Transverse colon (tissue), 4 donors: ENCODE measurements around the gene TNFSF11. TPM values are rescaled to one million over a fixed set of nuclear protein-coding genes. Genes with fewer than 3 reads are reported as not detected.

Experiments
- DNase-seq: peaks from one replicate; pipeline ENCODE4 v3.0.0-alpha.2; 2019
- H3K27ac ChIP-seq, 4 donors: fragments of 200-600 bp; sonication (generic); 2 replicates each; pipeline ENCODE4 v1.5.1; 2016 to 2018; ENCODE audit warnings: inconsistent platforms in 4 of 4
- H3K27me3 ChIP-seq: fragments of 200-600 bp; sonication (generic); 2 replicates; pipeline ENCODE4 v1.5.1; 2017; ENCODE audit warnings: inconsistent platforms
- H3K36me3 ChIP-seq, 4 donors: fragments of 200-600 bp; sonication (generic); 2 replicates each; pipeline ENCODE4 v1.5.1; 2017 to 2019; ENCODE audit warnings: inconsistent platforms in 4 of 4
- H3K4me1 ChIP-seq, 4 donors: fragments of 200-600 bp; sonication (generic); 2 replicates each; pipeline ENCODE4 v1.5.1; 2017 to 2020; ENCODE audit warnings: inconsistent platforms in 4 of 4
- H3K4me3 ChIP-seq, 4 donors: fragments of 200-600 bp; sonication (generic); 1 replicate in 1 of 4; 2 replicates in 3 of 4; pipeline versions ENCODE4 v1.5.1 to v1.6.1; 2017 to 2019; ENCODE audit warnings: inconsistent platforms in 4 of 4
- H3K9me3 ChIP-seq, 2 donors: fragments of 200-600 bp; sonication (generic); 2 replicates each; pipeline ENCODE4 v1.5.1; 2017 to 2019; ENCODE audit warnings: inconsistent platforms in 2 of 2
- EP300 ChIP-seq: sonication (generic); formaldehyde crosslinking; IDR thresholded peaks from one replicate; pipeline ENCODE4 v1.6.1; 2017; ENCODE audit warnings: antibody characterized with exemption, low read depth
- POLR2A ChIP-seq: fragments of 450-650 bp; IDR thresholded peaks from one replicate; pipeline ENCODE4 v1.6.1; 2016; ENCODE audit warnings: antibody characterized with exemption, mild to moderate bottlenecking, moderate library complexity
- POLR2AphosphoS5 ChIP-seq, 3 donors: sonication (generic); formaldehyde crosslinking; IDR thresholded peaks; one replicate each; pipeline ENCODE4 v1.6.1; 2016; ENCODE audit warnings: antibody characterized with exemption in 3 of 3
- whole genome bisulfite sequencing, 2 donors: methylation state at CpG; one replicate each; pipeline ENCODE4 v1.1.5; 2018; ENCODE audit warnings: low coverage in 1 of 2; 5-methylcytosine and 5-hydroxymethylcytosine counted together
- in situ Hi-C, 4 donors: fragments of 200-750 bp; cut with MboI; loops; one replicate each; pipeline versions ENCODE4 v1.15.0 to v1.15.1; 2017; ENCODE audit warnings: low sequenced_read_pairs in 3 of 4, low pct_ligation_motif_present in 1 of 4, low pct_unique_long_range_greater_than_20kb in 1 of 4
- intact Hi-C: fragments of 100-400 bp; cut with DNase I; formaldehyde crosslinking; loops from one replicate; pipeline ENCODE4 v1.15.1; 2023; ENCODE audit warnings: low total_unique reads
- total RNA-seq, 4 donors: library from RNA; depleted of rRNA; stranded (reverse); fragments of >200 nt; gene quantifications; one replicate each; pipeline ENCODE4 v1.1.0, GENCODE V29; 2016
- TF ChIP-seq, protein P1 (sequence below), 5 experiments: fragments of 200-600 bp in 3 of 5; fragments of 450-650 bp in 2 of 5; sonication (generic) in 3 of 5; IDR thresholded peaks; 1 replicate in 2 of 5; 2 replicates in 3 of 5; pipeline ENCODE4 v1.5.1; 2016 to 2017; ENCODE audit warnings: antibody characterized with exemption in 5 of 5, inconsistent platforms in 3 of 5, mild to moderate bottlenecking in 2 of 5, moderate library complexity in 1 of 5

TNFSF11 gene
- total RNA-seq, 4 donors from 2014 or later, result 0.79 TPM; not detected in 3

DNA sequence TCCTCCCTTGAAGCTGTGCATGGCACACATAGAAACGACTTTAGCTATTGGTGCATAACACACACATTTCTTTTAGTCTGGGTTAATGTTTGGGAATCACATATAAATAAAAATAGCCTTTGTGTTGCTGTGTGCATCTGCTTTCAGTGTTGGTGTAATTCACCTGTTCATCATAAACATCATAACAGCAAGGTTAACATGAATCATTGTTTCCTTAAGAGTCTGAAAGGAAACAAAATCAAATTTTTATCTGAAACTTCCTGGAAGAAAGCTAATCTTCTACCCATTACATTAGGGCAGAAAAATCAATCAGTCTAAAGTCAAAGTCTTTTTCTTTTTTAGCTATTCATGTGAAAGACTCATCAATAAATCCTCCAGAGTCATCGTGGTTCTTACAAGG lies 35.0 kb upstream of the TNFSF11 start:
- Histone ChIP-seq H3K4me3 (no peak overlapping the region), H3K27me3 (no peaks in the 10 kb centered on the region), H3K27ac (no peak overlapping the region), H3K9me3 (no peaks in the 10 kb centered on the region), H3K4me1 (no peaks in the 10 kb centered on the region), H3K36me3 (no peaks in the 10 kb centered on the region)
- no peak for DNase-seq
- intact Hi-C loops (no loop called here), in situ Hi-C loops (no loop called here)
- no peak for TF ChIP-seq EP300
- no peak for TF ChIP-seq POLR2AphosphoS5 (IDR thresholded peaks at IDR 0.05)
- TF ChIP-seq, protein P1, sequence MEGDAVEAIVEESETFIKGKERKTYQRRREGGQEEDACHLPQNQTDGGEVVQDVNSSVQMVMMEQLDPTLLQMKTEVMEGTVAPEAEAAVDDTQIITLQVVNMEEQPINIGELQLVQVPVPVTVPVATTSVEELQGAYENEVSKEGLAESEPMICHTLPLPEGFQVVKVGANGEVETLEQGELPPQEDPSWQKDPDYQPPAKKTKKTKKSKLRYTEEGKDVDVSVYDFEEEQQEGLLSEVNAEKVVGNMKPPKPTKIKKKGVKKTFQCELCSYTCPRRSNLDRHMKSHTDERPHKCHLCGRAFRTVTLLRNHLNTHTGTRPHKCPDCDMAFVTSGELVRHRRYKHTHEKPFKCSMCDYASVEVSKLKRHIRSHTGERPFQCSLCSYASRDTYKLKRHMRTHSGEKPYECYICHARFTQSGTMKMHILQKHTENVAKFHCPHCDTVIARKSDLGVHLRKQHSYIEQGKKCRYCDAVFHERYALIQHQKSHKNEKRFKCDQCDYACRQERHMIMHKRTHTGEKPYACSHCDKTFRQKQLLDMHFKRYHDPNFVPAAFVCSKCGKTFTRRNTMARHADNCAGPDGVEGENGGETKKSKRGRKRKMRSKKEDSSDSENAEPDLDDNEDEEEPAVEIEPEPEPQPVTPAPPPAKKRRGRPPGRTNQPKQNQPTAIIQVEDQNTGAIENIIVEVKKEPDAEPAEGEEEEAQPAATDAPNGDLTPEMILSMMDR (IDR thresholded peaks at IDR 0.05), result no peak
- no peak for TF ChIP-seq POLR2A
- 59 to 60% methylated on average over 2 of the region's 2 CpGs for WGBS, 2 donors

DNA sequence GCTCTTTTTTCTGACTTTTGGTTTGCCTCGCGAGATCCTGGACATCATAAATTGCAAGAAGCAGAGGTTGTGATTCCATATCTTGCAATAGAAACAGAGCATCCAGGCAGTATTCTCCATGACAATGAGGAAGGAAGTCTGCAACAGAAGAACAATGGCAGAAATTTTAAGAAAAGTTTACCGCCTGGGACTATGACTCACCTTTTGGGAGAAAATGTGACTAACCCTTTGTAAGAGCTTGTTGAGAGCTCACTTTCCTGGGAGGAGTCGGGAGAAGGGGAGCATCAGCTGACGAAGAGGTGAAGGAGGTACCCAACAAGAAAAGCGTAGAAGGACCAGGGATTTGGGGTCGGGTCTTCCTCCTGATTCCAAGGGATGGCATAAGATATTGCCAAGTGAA lies 34.3 kb upstream of the TNFSF11 start:
- Histone ChIP-seq H3K9me3 (no peaks in the 10 kb centered on the region), H3K27me3 (no peaks in the 10 kb centered on the region), H3K4me1 (no peaks in the 10 kb centered on the region), H3K4me3 (no peak overlapping the region), H3K27ac (no peak overlapping the region), H3K36me3 (no peaks in the 10 kb centered on the region)
- DNase-seq, result no peak
- WGBS, 2 donors, result 82 to 88% methylated on average over 4 to 7 of the region's 7 CpGs
- TF ChIP-seq EP300, result no peak
- TF ChIP-seq, protein P1 (IDR thresholded peaks at IDR 0.05), result no peak
- no peak for TF ChIP-seq POLR2AphosphoS5 (IDR thresholded peaks at IDR 0.05)
- TF ChIP-seq POLR2A, result no peak
- in situ Hi-C loops (no loop called here), intact Hi-C loops (no loop called here)

DNA sequence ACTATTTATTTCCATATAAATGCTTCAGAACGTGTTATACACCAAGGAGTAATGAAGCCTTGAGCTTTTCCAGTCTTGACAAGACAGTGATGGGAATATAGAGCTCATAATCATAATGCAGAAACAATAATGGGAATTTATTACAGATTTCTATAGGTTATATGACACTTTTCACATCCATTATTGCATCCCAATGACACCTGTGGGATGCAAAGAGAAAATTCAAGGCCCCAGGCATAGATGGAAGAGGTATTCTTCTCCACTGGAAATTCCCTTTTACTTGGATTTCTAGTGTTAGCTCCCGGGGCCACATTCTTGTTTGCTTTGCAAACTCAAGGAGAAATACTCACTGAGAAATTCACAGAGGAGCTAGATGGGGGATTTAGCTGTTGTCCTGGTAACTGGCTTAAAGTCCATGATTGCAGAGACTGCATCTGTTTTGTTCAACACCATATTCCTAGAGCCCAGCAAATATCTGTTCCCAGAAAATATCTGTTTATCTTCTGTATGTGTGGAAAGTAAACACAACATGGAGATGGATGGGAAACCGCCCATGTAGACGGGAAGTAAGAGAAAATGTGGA lies 30.6 kb upstream of the TNFSF11 start:
- no peaks in the 10 kb centered on the region for H3K9me3 ChIP-seq
- in situ Hi-C loops, result no loop called here
- 68 to 78% methylated on average over 4 of the region's 4 CpGs for WGBS, 2 donors
- no peak for DNase-seq
- TF ChIP-seq POLR2AphosphoS5 (IDR thresholded peaks at IDR 0.05) (no peak), EP300 (no peak), POLR2A (no peak)
- TF ChIP-seq, protein P1 (IDR thresholded peaks at IDR 0.05), result no peak
- no peak overlapping the region for H3K27ac ChIP-seq
- no peak overlapping the region for H3K4me3 ChIP-seq
- no peaks in the 10 kb centered on the region for H3K36me3 ChIP-seq
- no peaks in the 10 kb centered on the region for H3K4me1 ChIP-seq
- no peaks in the 10 kb centered on the region for H3K27me3 ChIP-seq
- intact Hi-C loops, result no loop called here

DNA sequence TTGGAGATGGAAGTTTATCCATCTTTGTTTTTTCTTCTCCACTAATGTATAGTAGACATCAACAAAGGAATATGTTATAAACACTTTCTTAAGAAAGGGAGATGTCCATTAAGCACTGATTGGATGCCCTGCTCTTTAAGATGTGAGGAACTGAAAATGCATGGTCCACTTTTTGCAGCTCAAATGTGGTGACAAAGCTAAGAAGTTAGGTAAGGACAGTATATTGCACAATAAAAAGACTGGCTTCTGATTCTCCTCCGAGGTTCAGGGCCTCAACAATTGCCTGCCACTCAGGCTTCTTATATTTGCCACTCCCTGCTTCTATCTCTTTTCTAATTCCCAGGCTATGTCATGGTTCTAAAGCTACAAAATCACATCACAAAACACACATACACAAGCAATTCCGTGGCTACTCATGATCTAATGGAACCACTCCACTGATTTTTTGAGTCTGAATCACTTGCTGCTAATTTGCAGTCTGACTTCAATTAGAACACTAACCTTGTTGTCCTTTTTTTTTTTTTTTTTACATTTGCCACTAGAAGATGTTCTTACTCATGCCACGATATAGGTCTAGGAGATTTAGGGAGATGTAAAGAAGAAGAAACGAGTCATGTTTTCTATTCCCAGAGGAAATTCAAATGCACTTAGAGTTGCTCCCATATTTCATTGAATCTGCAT lies 29.6 kb upstream of the TNFSF11 start:
- in situ Hi-C loops, result no loop called here

More for the DNA sequence above, 29.6 kb upstream of the TNFSF11 start:
- no peak for DNase-seq
- Histone ChIP-seq H3K4me3 (no peak overlapping the region), H3K27me3 (no peaks in the 10 kb centered on the region), H3K4me1 (peaks cover 0 to 3% (median 1%) of the 10 kb centered on the region in 4 donors), H3K36me3 (no peaks in the 10 kb centered on the region), H3K27ac (no peak overlapping the region), H3K9me3 (no peaks in the 10 kb centered on the region)
- TF ChIP-seq POLR2A (no peak), EP300 (no peak), POLR2AphosphoS5 (IDR thresholded peaks at IDR 0.05) (no peak)
- TF ChIP-seq, protein P1 (IDR thresholded peaks at IDR 0.05), result no peak
- WGBS, 2 donors, result 72 to 74% methylated on average over 4 of the region's 4 CpGs
- intact Hi-C loops, result no loop called here
